Neural cell (in vitro differentiated cells): Measurements from ENCODE around the gene GRM4. TPM values are rescaled to one million over a fixed set of nuclear protein-coding genes. Genes with fewer than 3 reads are reported as not detected.

Experiments
- H2AFZ ChIP-seq: fragments of 200-600, 300-800 bp; sonication (generic), shearing (Covaris generic); 2 replicates; pipeline ENCODE4 v1.6.0; 2014; ENCODE audit warnings: low read depth, mild to moderate bottlenecking, antibody characterized with exemption, low read length, moderate library complexity
- H3F3A ChIP-seq: fragments of 200-600 bp; shearing (Covaris generic); 2 replicates; pipeline ENCODE4 v1.6.1; 2016; ENCODE audit warnings: mild to moderate bottlenecking, moderate library complexity, mixed read lengths, antibody characterized with exemption, low read length; ENCODE audit not compliant: insufficient read depth, poor library complexity, severe bottlenecking
- H3K27ac ChIP-seq: fragments of 200-600, 300-800 bp; sonication (generic), shearing (Covaris generic); 2 replicates; pipeline ENCODE4 v1.5.1; 2014; ENCODE audit warnings: mild to moderate bottlenecking, low read length, moderate library complexity
- H3K27me3 ChIP-seq: fragments of 300-800, 200-600 bp; sonication (generic), shearing (Covaris generic); 2 replicates; pipeline ENCODE4 v1.6.0; 2014; ENCODE audit warnings: mild to moderate bottlenecking, low read depth, low read length, moderate library complexity; ENCODE audit not compliant: insufficient read depth
- H3K36me3 ChIP-seq: fragments of 300-800, 200-600 bp; sonication (generic), shearing (Covaris generic); 2 replicates; pipeline ENCODE4 v1.5.1; 2014; ENCODE audit warnings: mild to moderate bottlenecking, antibody characterized with exemption, low read length, moderate library complexity; ENCODE audit not compliant: insufficient read depth
- H3K4me2 ChIP-seq: fragments of 300-800, 200-600 bp; sonication (generic), shearing (Covaris generic); 2 replicates; pipeline ENCODE4 v1.6.0; 2014; ENCODE audit warnings: mild to moderate bottlenecking, low read length
- H3K4me3 ChIP-seq: fragments of 300-800, 200-600 bp; sonication (generic), shearing (Covaris generic); 2 replicates; pipeline ENCODE4 v1.5.1; 2014; ENCODE audit warnings: mild to moderate bottlenecking, low read length, moderate library complexity
- H3K79me2 ChIP-seq: fragments of 200-600 bp; shearing (Covaris generic); replicated peaks from 2 replicates; pipeline ENCODE4 v1.6.0; 2014; ENCODE audit warnings: mild to moderate bottlenecking, low read length, moderate library complexity; ENCODE audit not compliant: insufficient read depth
- H3K9ac ChIP-seq: fragments of 300-800, 200-600 bp; sonication (generic), shearing (Covaris generic); 2 replicates; pipeline ENCODE4 v1.6.1; 2016; ENCODE audit warnings: mild to moderate bottlenecking, low read length, mixed read lengths
- H3K9me2 ChIP-seq: fragments of 200-600 bp; shearing (Covaris generic); 2 replicates; pipeline ENCODE4 v1.6.1; 2016; ENCODE audit warnings: mild to moderate bottlenecking, low read length, mixed read lengths; ENCODE audit not compliant: insufficient read depth
- H3K9me3 ChIP-seq: fragments of 200-600, 300-800 bp; sonication (generic), shearing (Covaris generic); 2 replicates; pipeline ENCODE4 v1.6.1; 2016; ENCODE audit warnings: mild to moderate bottlenecking, mixed run types, low read length, moderate library complexity, mixed read lengths
- H4K20me1 ChIP-seq: fragments of 200-600 bp; shearing (Covaris generic); 2 replicates; pipeline ENCODE4 v1.6.1; 2016; ENCODE audit warnings: mild to moderate bottlenecking, mixed run types; ENCODE audit not compliant: insufficient read depth
- CTCF ChIP-seq: fragments of 450-650 bp; IDR thresholded peaks from 2 replicates; pipeline ENCODE4 v1.5.1; 2014; ENCODE audit warnings: antibody characterized with exemption, mild to moderate bottlenecking, moderate library complexity; ENCODE audit not compliant: poor library complexity, severe bottlenecking
- EP300 ChIP-seq: fragments of 450-650 bp; conservative IDR thresholded peaks from 2 replicates; pipeline ENCODE4 v1.6.1; 2014; ENCODE audit warnings: antibody characterized with exemption, mild to moderate bottlenecking, moderate library complexity; ENCODE audit not compliant: poor library complexity, severe bottlenecking
- EZH2 ChIP-seq: fragments of 200-600, 300-800 bp; shearing (Covaris generic), sonication (generic); IDR thresholded peaks from 2 replicates; pipeline ENCODE4 v1.6.1; 2014; ENCODE audit warnings: antibody characterized with exemption, low read length, borderline replicate concordance, mild to moderate bottlenecking; ENCODE audit not compliant: insufficient read depth, poor library complexity, severe bottlenecking
- MXI1 ChIP-seq: fragments of 450-650 bp; conservative IDR thresholded peaks from 2 replicates; pipeline ENCODE4 v1.6.1; 2014; ENCODE audit warnings: antibody characterized with exemption, mild to moderate bottlenecking; ENCODE audit not compliant: poor library complexity, severe bottlenecking
- POLR2AphosphoS5 ChIP-seq: IDR thresholded peaks from 2 replicates; pipeline ENCODE4 v1.6.1; 2012
- RAD21 ChIP-seq: fragments of 450-650 bp; conservative IDR thresholded peaks from 2 replicates; pipeline ENCODE4 v1.6.1; 2014; ENCODE audit warnings: antibody characterized with exemption, mild to moderate bottlenecking, moderate library complexity
- REST ChIP-seq: IDR thresholded peaks from 2 replicates; pipeline ENCODE4 v1.6.1; 2012; ENCODE audit warnings: borderline replicate concordance
- SMC3 ChIP-seq: fragments of 450-650 bp; conservative IDR thresholded peaks from 2 replicates; pipeline ENCODE4 v1.6.1; 2014; ENCODE audit warnings: antibody characterized with exemption, mild to moderate bottlenecking, moderate library complexity; ENCODE audit not compliant: poor library complexity
- TAF1 ChIP-seq: IDR thresholded peaks from 2 replicates; pipeline ENCODE4 v1.6.1; 2012; ENCODE audit warnings: low read depth
- polyA plus RNA-seq: library from polyadenylated mRNA; depleted of rRNA; stranded (reverse); fragments of >200 nt; gene quantifications from 2 replicates; pipeline ENCODE4 v1.2.3, GENCODE V29; 2014

GRM4 gene
- polyA plus RNA-seq, 1 donor from 2014 or later = 2.1 TPM

- Histone ChIP-seq H3K27ac (no peak overlapping the region), H3K4me3 (no peak overlapping the region), H3K9ac (no peak overlapping the region), H3K4me2 (no peak overlapping the region), H3F3A (no peaks in the 10 kb centered on the region), H2AFZ (no peak overlapping the region), H3K9me2 (no peaks in the 10 kb centered on the region), H3K27me3 (no peaks in the 10 kb centered on the region), H3K79me2 (no peaks in the 10 kb centered on the region), H3K9me3 (no peaks in the 10 kb centered on the region), H3K36me3 (no peaks in the 10 kb centered on the region), H4K20me1 (no peaks in the 10 kb centered on the region)
- no peak for TF ChIP-seq RAD21
- no peak for TF ChIP-seq CTCF
- TF ChIP-seq EP300 = no peak
- TF ChIP-seq SMC3 = no peak
- no peak for TF ChIP-seq REST
- TF ChIP-seq TAF1 = no peak
- no peak for TF ChIP-seq EZH2
- no peak for TF ChIP-seq MXI1
- no peak for TF ChIP-seq POLR2AphosphoS5
Measured at GRCh38 chr6:34095741-34096140, 50.1 kb downstream of the GRM4 start.

GRCh38 chr6:34095136-34095505 is 50.8 kb downstream of the GRM4 start:
- no peak overlapping the region for H3K9ac ChIP-seq
- no peaks in the 10 kb centered on the region for H3K36me3 ChIP-seq
- no peak overlapping the region for H3K27ac ChIP-seq
- H3K4me2 ChIP-seq = no peak overlapping the region
- H2AFZ ChIP-seq = no peak overlapping the region
- no peaks in the 10 kb centered on the region for H3K9me3 ChIP-seq
- H3K9me2 ChIP-seq = no peaks in the 10 kb centered on the region
- no peaks in the 10 kb centered on the region for H3F3A ChIP-seq
- H3K27me3 ChIP-seq = no peaks in the 10 kb centered on the region
- TF ChIP-seq POLR2AphosphoS5 (no peak), SMC3 (no peak), REST (no peak), MXI1 (no peak), RAD21 (no peak), EP300 (no peak), EZH2 (no peak), TAF1 (no peak), CTCF (no peak)
- H4K20me1 ChIP-seq = no peaks in the 10 kb centered on the region
- H3K79me2 ChIP-seq = no peaks in the 10 kb centered on the region
- H3K4me3 ChIP-seq = no peak overlapping the region
